ENCODE results near the gene ATAD3C. TPM values are rescaled to one million over a fixed set of nuclear protein-coding genes. Genes with fewer than 3 reads are reported as not detected.

The ATAD3C gene
- total and polyA plus RNA-seq, 2 of the 4 experiments (the other 2 are of a cell fraction): not detected

DNA sequence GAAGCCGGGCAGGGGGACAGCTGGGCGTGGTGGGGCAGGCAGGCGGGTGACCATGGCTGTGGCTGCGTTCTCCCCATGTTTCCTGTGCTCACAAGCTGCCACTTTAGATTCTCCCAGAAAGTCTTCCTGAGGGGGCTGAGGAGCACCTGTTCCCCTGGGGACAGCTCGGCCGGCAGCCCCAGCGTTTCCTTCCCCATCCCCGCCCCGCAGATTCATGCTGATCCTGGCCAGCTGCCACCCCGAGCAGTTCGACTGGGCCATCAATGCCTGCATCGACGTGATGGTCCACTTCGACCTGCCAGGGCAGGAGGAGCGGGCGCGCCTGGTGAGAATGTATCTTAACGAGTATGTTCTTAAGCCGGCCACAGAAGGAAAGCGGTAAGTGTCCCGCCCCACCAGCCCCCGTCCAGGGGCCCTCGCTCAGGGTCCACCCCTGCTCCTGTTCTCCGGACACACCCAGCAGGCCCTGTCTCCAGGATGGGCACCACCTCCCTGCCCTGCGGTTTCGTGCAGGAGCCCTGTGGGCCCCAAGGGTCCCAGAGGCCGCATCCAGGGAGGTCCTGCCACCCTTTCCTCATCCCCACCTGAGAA lies 11.1 kb downstream of the ATAD3C start:
- CTCF ChIA-PET: no interaction called here
- dilution Hi-C loops (cut with HindIII; ENCODE audit: low sequenced_read_pairs, unreplicated experiment): no loop called here
- Histone ChIP-seq H3K27ac (ENCODE audit: insufficient read depth, low read length) (no peak overlapping the region), H3K79me1 (ENCODE audit: low read depth in 1 of 2, low read length in 2 of 2) (no peaks in the 10 kb centered on the region), H3K4me1 (ENCODE audit: control insufficient read depth, insufficient read depth, low read length) (no peaks in the 10 kb centered on the region), H2BK120ac (ENCODE audit: low read depth, low read length) (no peak overlapping the region), H4K91ac (ENCODE audit: insufficient read depth, low read depth, low read length) (no peak overlapping the region), H3K56ac (ENCODE audit: extremely low read depth, insufficient read depth, low read length) (no peak overlapping the region), H4K20me1 (ENCODE audit: insufficient read depth, low read length) (no peaks in the 10 kb centered on the region), H3K14ac (replicated peaks; ENCODE audit: low read depth, low read length) (no peak overlapping the region), H3K4ac (ENCODE audit: low read depth, low read length) (no peak overlapping the region), H2AFZ (replicated peaks; ENCODE audit: low read length, poor library complexity) (no peak overlapping the region), H4K8ac (ENCODE audit: low read depth in 2 of 2, low read length in 2 of 2) (no peak overlapping the region), H3K4me3 (ENCODE audit: insufficient read depth, low read depth, low read length) (no peak overlapping the region), H3K36me3 (ENCODE audit: control insufficient read depth, insufficient read depth, low read length) (no peaks in the 10 kb centered on the region), H3K27me3 (ENCODE audit: control insufficient read depth, insufficient read depth, low read length) (no peaks in the 10 kb centered on the region), H2AK9ac (replicated peaks; ENCODE audit: low read depth, low read length, poor library complexity) (no peak overlapping the region), H3K9me1 (ENCODE audit: insufficient read depth, low read length) (no peaks in the 10 kb centered on the region), H3K9ac (ENCODE audit: low read depth, low read length) (no peak overlapping the region), H3K18ac (ENCODE audit: low read depth, low read length) (no peak overlapping the region), H2AK5ac (ENCODE audit: low read depth, low read length) (no peak overlapping the region), H3K9me3 (ENCODE audit: control insufficient read depth, insufficient read depth, low read length) (no peaks in the 10 kb centered on the region), H3K4me2 (ENCODE audit: low read depth, low read length) (no peak overlapping the region), H2BK20ac (ENCODE audit: low read depth, low read length) (no peak overlapping the region), H3K23ac (ENCODE audit: low read depth, low read length) (no peak overlapping the region), H2BK15ac (ENCODE audit: low read depth, low read length) (no peak overlapping the region), H4K5ac (ENCODE audit: low read depth, low read length) (no peak overlapping the region), H2BK5ac (ENCODE audit: low read depth, low read length, poor library complexity, severe bottlenecking) (no peak overlapping the region)
- POLR2A ChIA-PET (ENCODE audit: unreplicated experiment): no interaction called here
- BruUV-seq (replicated peaks): no TSS peak
- ATAC-seq (ENCODE audit: low read depth) (no peak), DNase-seq (no peak)
- in situ Hi-C loops (cut with MboI; ENCODE audit: low sequenced_read_pairs): no loop called here
- 81% methylated on average over 16 of the region's 27 CpGs; no CpG with 5 or more reads in 1 of the 2 experiments for WGBS, 2 experiments (ENCODE audit: extremely low coverage in 2 of 2, insufficient read length in 1 of 2)
- intact Hi-C loops (cut with micrococcal nuclease): no loop called here
- TF ChIP-seq RCOR1 (IDR thresholded peaks at IDR 0.05; ENCODE audit: insufficient replicate concordance, low read length): no peak
- TF ChIP-seq RAD21 (IDR thresholded peaks at IDR 0.05; ENCODE audit: low read length): no peak
- TF ChIP-seq RFX5 (IDR thresholded peaks at IDR 0.05; ENCODE audit: low read depth, low read length): no peak
- no peak for TF ChIP-seq POLR2A (IDR thresholded peaks at IDR 0.05; ENCODE audit: low read depth, low read length)
- no peak for TF ChIP-seq MXI1 (IDR thresholded peaks at IDR 0.05; ENCODE audit: borderline replicate concordance, low read depth, low read length)
- TF ChIP-seq SMC3 (IDR thresholded peaks at IDR 0.05; ENCODE audit: low read depth, low read length): no peak
